ENCODE data around the gene NUDC. TPM values are rescaled to one million over a fixed set of nuclear protein-coding genes. Genes with fewer than 3 reads are reported as not detected.

NUDC gene
- total RNA-seq, 1 donor from 2014 or later = 70.8 TPM

- no peak for DNase-seq (ENCODE audit: low spot score)
These were observed 29.7 kb downstream of the NUDC start for GRCh38 chr1:26951216-26951615.

- no peak for DNase-seq (ENCODE audit: low spot score)
These were observed 30.4 kb downstream of the NUDC start for GRCh38 chr1:26951821-26952497.

GRCh38 chr1:26953374-26953773, 31.8 kb downstream of the NUDC start:
- DNase-seq (ENCODE audit: low spot score) = no peak

GRCh38 chr1:26956321-26956720, 34.8 kb downstream of the NUDC start:
- no peak for DNase-seq (ENCODE audit: low spot score)

- DNase-seq (ENCODE audit: low spot score) = no peak
These were observed 35.8 kb downstream of the NUDC start for GRCh38 chr1:26957306-26957705.

- no peak for DNase-seq (ENCODE audit: low spot score)
These were observed 37.7 kb downstream of the NUDC start for GRCh38 chr1:26959270-26959669.

GRCh38 chr1:26959722-26960624, 38.4 kb downstream of the NUDC start, which contains the start of gene KDF1:
Gene KDF1, minus strand, starts transcription at chr1:26960468. Its CDS starts 8,088 bp downstream, at chr1:26952380.
- DNase-seq (ENCODE audit: low spot score) = peak; percentile 78

- no peak for DNase-seq (ENCODE audit: low spot score)
These were observed 39.1 kb downstream of the NUDC start for GRCh38 chr1:26960625-26960966.

- DNase-seq (ENCODE audit: low spot score) = no peak
These were observed 40.3 kb downstream of the NUDC start for GRCh38 chr1:26961826-26962225.

GRCh38 chr1:26965213-26965612, 43.7 kb downstream of the NUDC start:
- no peak for DNase-seq (ENCODE audit: low spot score)

- no peak for DNase-seq (ENCODE audit: low spot score)
These were observed 44.1 kb downstream of the NUDC start for GRCh38 chr1:26965628-26966027.

- no peak for DNase-seq (ENCODE audit: low spot score)
These were observed 49.3 kb downstream of the NUDC start for GRCh38 chr1:26970810-26971209.

GRCh38 chr1:26971590-26971989, 50.0 kb downstream of the NUDC start:
- no peak for DNase-seq (ENCODE audit: low spot score)

GRCh38 chr1:26972390-26972789, 50.8 kb downstream of the NUDC start:
- no peak for DNase-seq (ENCODE audit: low spot score)

GRCh38 chr1:26972821-26973220, 51.3 kb downstream of the NUDC start:
- DNase-seq (ENCODE audit: low spot score) = no peak

- no peak for DNase-seq (ENCODE audit: low spot score)
These were observed 55.3 kb downstream of the NUDC start for GRCh38 chr1:26976621-26977510.

GRCh38 chr1:26978901-26979300, 57.4 kb downstream of the NUDC start:
- no peak for DNase-seq (ENCODE audit: low spot score)

- no peak for DNase-seq (ENCODE audit: low spot score)
These were observed 59.8 kb downstream of the NUDC start for GRCh38 chr1:26981146-26981846.

GRCh38 chr1:26983863-26984262, 62.3 kb downstream of the NUDC start:
- DNase-seq (ENCODE audit: low spot score) = no peak

GRCh38 chr1:26984291-26984690, 62.7 kb downstream of the NUDC start:
- no peak for DNase-seq (ENCODE audit: low spot score)

- peak; percentile 87 for DNase-seq (ENCODE audit: low spot score)
These were observed 65.1 kb downstream of the NUDC start for GRCh38 chr1:26986658-26987057.
